GM18870 (cell line): ENCODE data around the gene RUNX2.

Experiments used
- ATAC-seq: cut with Tn5 transposase; IDR thresholded peaks from one replicate; pipeline ENCODE4 v1.9.1; 2021; ENCODE audit warnings: moderate library complexity; ENCODE audit not compliant: unreplicated experiment

The RUNX2 gene

GRCh38 chr6:45637611-45638257 lies 309.6 kb downstream of the RUNX2 start:
- no peak for ATAC-seq

DNA sequence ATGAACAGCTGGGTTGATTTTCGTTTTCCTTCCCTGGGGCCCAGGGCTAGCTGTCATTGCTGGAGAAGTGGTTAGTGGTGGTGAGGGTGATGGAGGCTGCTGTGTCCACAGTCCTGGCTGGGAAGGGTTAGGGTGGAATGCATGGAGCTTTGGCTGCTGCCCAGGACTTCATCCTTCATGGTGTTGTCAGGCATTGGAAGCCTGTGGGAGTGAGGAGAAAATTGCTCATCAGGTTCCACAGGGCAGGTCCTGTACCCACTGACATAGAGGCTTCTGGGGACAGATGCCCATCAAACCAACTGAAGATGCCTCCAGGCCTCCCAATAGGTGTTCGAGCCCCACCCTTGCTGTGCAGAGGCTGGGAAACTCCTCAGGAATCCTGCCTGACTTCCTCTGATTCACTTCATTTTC lies 312.0 kb downstream of the RUNX2 start:
- ATAC-seq = no peak

DNA sequence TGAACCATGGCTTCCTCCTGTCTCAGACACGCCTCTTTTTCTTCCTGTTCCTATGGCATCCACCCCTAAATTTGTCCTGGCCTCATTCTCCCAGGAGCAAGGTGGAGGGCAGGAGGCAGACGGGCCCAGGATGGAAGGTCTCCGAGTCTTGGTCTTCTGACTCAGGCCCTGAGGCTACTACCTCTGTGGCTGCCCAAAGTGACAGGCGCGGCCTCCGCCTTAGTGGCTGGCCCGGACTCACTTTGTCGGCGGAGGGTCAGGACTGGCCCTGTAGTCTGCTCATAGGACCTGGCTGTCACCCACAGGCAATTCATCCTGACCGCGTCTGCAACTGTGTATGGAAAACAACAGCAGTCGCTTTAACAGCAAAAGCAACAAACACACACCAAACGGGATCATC lies 312.7 kb downstream of the RUNX2 start:
- no peak for ATAC-seq

DNA sequence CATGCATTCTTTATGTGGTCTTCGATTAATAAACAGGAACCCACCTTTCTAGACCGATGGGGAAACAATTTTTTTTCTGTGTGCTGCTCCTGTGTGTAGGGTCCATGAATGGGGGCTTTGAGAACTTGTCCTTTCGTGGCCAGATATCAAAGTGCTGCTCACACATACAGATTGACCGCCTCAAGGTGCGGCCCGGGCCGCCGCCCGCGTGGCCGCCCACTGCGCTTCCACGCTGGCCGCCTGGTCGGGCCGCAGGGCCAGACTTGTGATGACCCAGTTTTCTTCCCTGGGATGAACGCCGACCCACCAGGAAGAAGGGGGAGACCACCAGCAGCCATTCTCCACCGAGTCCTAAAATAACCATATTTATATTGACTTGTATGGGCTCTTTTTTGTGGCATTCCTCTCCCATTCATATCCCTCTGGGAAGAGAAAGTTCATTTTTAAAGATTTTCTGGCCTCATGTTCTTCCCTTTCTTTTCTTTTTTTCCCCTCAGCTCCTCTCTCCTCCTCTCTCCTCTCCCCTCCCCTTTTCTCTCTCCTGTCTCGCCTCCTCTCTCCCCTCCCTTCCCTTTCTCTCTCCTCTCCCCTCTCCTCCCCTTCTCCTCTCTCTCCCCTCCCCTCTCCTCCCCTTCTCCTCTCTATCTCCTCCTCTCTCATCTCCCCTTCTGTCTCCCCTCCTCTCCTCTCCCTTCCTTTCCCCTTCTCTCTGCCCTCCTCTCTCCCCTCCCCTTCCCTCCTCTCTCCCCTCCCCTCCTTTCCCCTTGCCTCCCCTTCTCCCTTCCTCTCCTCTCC lies 314.4 kb downstream of the RUNX2 start:
- no peak for ATAC-seq

DNA sequence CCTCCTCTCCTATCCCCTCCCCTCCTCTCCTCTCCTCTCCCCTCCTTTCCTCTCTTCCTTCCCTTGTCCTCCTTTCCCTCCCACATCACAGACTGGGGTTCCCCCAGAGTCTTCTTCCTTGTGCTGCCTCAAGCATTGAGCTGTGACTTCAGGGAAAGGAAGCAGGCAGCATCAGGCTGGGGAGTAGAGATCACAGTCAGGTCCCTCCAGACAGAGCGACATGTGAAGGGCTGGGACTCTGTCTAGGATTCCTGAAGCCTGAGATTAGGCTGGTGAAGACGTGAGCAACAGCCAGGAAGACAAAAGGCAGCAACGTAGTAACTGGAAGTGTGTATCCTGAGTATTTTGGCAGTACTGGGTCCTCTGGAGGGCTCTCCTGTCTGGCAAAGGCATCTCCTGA lies 315.0 kb downstream of the RUNX2 start:
- no peak for ATAC-seq

DNA sequence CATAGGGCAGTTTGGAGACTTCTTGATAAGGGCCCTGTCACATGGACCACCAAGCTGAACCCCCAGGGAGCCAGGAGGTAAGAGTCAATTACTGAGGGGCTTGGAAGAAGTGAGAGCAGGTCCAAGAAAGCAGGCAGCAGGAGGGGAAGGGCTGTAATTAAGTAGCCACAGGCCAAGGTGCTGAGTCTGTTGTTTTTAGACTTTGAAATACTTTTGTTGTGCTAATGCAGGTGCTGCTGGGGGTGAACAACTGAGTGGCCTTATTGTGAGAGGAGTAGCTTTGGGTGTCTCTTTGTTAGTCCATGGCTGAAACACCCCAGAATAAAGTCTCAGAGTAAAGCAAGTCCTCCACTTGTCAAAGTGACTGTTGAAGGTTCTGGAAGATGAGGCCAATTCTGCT lies 316.6 kb downstream of the RUNX2 start:
- ATAC-seq = no peak

GRCh38 chr6:45645302-45645701 lies 317.2 kb downstream of the RUNX2 start:
- ATAC-seq = no peak

- no peak for ATAC-seq
These were observed 319.5 kb downstream of the RUNX2 start for GRCh38 chr6:45647341-45648261.

- ATAC-seq = no peak
These were observed 320.1 kb downstream of the RUNX2 start for GRCh38 chr6:45648262-45648620.

DNA sequence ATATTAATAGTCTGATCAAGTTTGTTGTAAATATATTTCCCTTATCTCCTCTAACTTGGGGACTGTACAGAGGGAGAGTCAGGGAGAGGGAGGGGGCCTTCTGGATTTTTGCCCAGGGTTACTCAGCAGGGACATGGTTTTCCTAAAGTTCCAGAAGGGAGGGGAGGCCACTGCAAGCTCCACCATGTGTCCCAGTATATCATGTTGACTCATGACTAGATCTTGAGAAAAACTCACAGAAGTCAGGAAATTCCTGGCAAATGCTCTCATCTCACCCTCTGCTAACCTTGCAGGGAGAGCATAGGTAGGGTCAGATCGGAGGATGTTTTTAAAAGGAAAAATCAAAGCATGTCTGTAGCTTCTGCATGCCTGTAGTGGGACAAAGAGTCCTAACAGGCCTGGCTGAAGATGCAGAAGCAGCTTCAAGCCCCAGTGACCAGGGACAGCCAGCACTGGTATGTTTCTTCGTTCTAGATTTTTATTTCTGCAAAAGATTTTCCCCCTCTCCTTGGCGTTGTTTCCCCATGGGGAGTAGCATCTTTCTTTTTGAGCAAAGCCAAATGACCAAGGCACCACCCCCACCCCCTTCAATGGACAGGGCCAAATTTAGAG lies 322.5 kb downstream of the RUNX2 start:
- ATAC-seq = no peak

DNA sequence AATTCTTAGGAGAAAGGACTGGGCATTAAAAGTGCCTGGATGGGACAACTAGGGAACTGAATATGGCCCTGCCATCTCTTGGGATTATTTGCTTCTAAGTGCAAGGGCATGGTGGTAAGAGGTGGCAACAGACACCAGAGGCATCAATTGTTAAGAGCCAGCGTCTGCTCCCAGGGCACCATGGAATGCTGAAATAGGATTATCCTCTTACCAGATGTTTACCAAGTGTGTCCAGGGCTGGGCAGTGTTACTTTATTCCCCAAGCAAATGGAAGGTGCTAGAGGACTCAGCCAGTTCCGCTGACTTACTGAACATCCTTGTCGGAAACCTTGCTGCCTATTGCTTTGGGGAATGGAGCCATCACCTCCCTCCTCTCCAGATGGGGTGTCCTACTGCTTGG lies 323.2 kb downstream of the RUNX2 start:
- no peak for ATAC-seq

GRCh38 chr6:45652416-45652815 lies 324.3 kb downstream of the RUNX2 start:
- no peak for ATAC-seq

GRCh38 chr6:45653117-45653883 lies 325.2 kb downstream of the RUNX2 start:
- no peak for ATAC-seq

DNA sequence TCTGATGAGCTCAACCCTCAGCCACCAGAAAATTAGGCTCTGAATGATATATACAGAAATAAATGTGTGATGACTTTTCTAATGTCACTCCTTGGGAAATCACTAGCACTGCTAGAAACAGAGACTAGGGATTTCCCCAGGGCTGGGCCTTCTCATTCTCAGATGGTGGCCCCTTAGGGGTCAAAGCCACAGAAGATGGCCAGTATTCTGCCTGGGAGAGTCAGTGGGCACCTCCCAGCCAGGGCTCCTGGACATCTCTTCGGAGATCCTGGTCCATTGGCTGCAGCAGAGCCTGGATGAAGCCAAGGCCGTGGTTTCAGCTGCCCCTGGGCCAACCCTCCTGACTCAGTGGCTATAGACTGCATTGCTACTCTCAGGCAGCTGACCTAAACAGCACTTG lies 326.5 kb downstream of the RUNX2 start:
- ATAC-seq = no peak

GRCh38 chr6:45655745-45656476 lies 327.8 kb downstream of the RUNX2 start:
- ATAC-seq = no peak

DNA sequence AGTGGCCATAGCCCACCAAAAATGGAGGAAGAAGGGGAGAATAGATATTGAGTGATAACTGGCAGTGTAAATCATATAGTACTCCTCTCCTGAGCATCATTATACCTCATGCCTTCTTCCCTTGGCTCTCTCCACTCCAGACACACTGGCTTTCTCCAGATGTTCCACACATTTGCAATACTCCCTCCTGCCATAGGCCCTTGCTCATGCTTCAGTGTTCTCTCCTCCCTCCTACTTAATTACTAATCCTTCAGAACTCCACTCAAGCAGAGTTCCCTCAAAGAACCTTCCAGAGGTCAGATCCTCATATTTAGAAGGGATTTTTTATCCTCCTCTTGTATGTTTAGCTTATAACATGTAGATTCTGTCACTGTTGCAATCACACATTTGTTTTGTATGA lies 329.1 kb downstream of the RUNX2 start:
- ATAC-seq = no peak

- ATAC-seq = no peak
These were observed 330.3 kb downstream of the RUNX2 start for GRCh38 chr6:45658400-45658799.

GRCh38 chr6:45658958-45659357 lies 330.8 kb downstream of the RUNX2 start:
- ATAC-seq = no peak

GRCh38 chr6:45661661-45662060 lies 333.5 kb downstream of the RUNX2 start:
- ATAC-seq = no peak
